AG04450 (cell line): ENCODE measurements around the gene EIF3I. TPM values are rescaled to one million over a fixed set of nuclear protein-coding genes. Genes with fewer than 3 reads are reported as not detected.

Experiments used
- CTCF ChIA-PET: fragments of 300-600, 350-600 bp; formaldehyde crosslinking; extraction: SDS; loops from one replicate; lab custom pipeline; 2022; ENCODE audit warnings: antibody characterized with exemption, inconsistent platforms; lab: Charles Lee
- POLR2A ChIA-PET: fragments of 350-600 bp; formaldehyde crosslinking; extraction: SDS; loops from one replicate; lab custom pipeline; 2021; ENCODE audit warnings: antibody characterized with exemption, inconsistent platforms; lab: Yijun Ruan, JAX
- DNase-seq: peaks from one replicate; pipeline ENCODE4 v3.0.0-alpha.2; 2011; ENCODE audit warnings: low read depth, low spot score
- H3K27ac ChIP-seq: one replicate; pipeline ENCODE4 v1.5.1; 2012; ENCODE audit warnings: low read depth, low read length, control low read depth
- H3K27me3 ChIP-seq: one replicate; pipeline ENCODE4 v1.6.0; 2012; ENCODE audit warnings: low read length; ENCODE audit not compliant: control insufficient read depth, insufficient read depth
- H3K4me3 ChIP-seq: 2 replicates; pipeline ENCODE4 v1.5.1; 2011; ENCODE audit warnings: mild to moderate bottlenecking, low read depth, low read length, control low read depth
- H3K9me3 ChIP-seq: 2 replicates; pipeline ENCODE4 v1.5.1; 2012; ENCODE audit warnings: low read length; ENCODE audit not compliant: control insufficient read depth, insufficient read depth
- CTCF ChIP-seq: IDR thresholded peaks from 2 replicates; pipeline ENCODE4 v1.5.1; 2011; ENCODE audit warnings: low read depth, low read length, control low read depth, inconsistent platforms
- polyA plus RNA-seq: library from polyadenylated mRNA; depleted of rRNA; stranded (reverse); fragments of >200 nt; gene quantifications from 2 replicates; pipeline ENCODE4 v1.2.3, GENCODE V29; 2011

Gene EIF3I
- polyA plus RNA-seq, 1 experiment = 357 TPM

- DNase-seq = no peak
- Histone ChIP-seq H3K9me3 (no peaks in the 10 kb centered on the region), H3K4me3 (no peak overlapping the region), H3K27ac (no peak overlapping the region), H3K27me3 (no peaks in the 10 kb centered on the region)
- ChIA-PET CTCF (interaction anchor here (0.9 to 3.3 kb wide), 19 partner anchors 11 to 197 kb away, joined by 3 to 38 read pairs (median 7); partner anchors contain the start of genes CCDC28B, FAM167B, IQCC and MARCKSL1), POLR2A (interaction anchor here (0.6 to 2.5 kb wide), 4 partner anchors 18 to 135 kb away, joined by 3 to 29 read pairs (median 5); partner anchors contain the start of gene MARCKSL1)
- no peak for TF ChIP-seq CTCF
These were observed 5.6 kb upstream of the EIF3I start for GRCh38 chr1:32216566-32216965.

GRCh38 chr1:32219022-32219421, 3.2 kb upstream of the EIF3I start:
- CTCF ChIA-PET = no interaction called here
- DNase-seq = no peak
- H3K27ac ChIP-seq = no peak overlapping the region
- no peak for TF ChIP-seq CTCF
- no peaks in the 10 kb centered on the region for H3K27me3 ChIP-seq
- H3K9me3 ChIP-seq = no peaks in the 10 kb centered on the region
- H3K4me3 ChIP-seq = no peak overlapping the region
- POLR2A ChIA-PET = no interaction called here

GRCh38 chr1:32220746-32221580, 1.2 kb upstream of the EIF3I start:
- DNase-seq = no peak
- ChIA-PET CTCF (no interaction called here), POLR2A (interaction anchor here (1.1 kb wide), 1 partner anchor 131 kb away, joined by 3 read pairs; no protein-coding TSS in a partner anchor)

GRCh38 chr1:32221581-32221979, 627 bp upstream of the EIF3I start:
- H3K9me3 ChIP-seq = no peaks in the 10 kb centered on the region
- peak overlapping the region; percentile 74 for H3K4me3 ChIP-seq
- no peak for DNase-seq
- TF ChIP-seq CTCF = no peak
- H3K27me3 ChIP-seq = no peaks in the 10 kb centered on the region
- ChIA-PET CTCF (no interaction called here), POLR2A (interaction anchor here (1.1 kb wide), 1 partner anchor 130 kb away, joined by 3 read pairs; no protein-coding TSS in a partner anchor)
- no peak overlapping the region for H3K27ac ChIP-seq

More at GRCh38 chr1:32220746-32221580, 1.2 kb upstream of the EIF3I start:
- TF ChIP-seq CTCF = no peak
- Histone ChIP-seq H3K9me3 (no peaks in the 10 kb centered on the region), H3K4me3 (peak overlapping the region; percentile 74), H3K27ac (no peak overlapping the region), H3K27me3 (no peaks in the 10 kb centered on the region)

GRCh38 chr1:32223683-32224082, 1.5 kb downstream of the EIF3I start:
- 0 out of 2 replicates have a peak, but pooled peaks have one; percentile 9 for TF ChIP-seq CTCF
- DNase-seq = no peak
- Histone ChIP-seq H3K27me3 (no peaks in the 10 kb centered on the region), H3K27ac (peak overlapping the region; percentile 11), H3K4me3 (no peak overlapping the region), H3K9me3 (no peaks in the 10 kb centered on the region)
- ChIA-PET CTCF (interaction anchor here (0.6 kb wide), 1 partner anchor 139 kb away, joined by 9 read pairs; the partner anchor contains the start of gene TSSK3), POLR2A (no interaction called here)
